GM21825 (cell line): ENCODE measurements around the gene SETD1A.
"Not testable (repeated sequence)": the region's sequence is repeated elsewhere in the genome, so short reads cannot be mapped to it uniquely, and the experiment has no call there.

ENCODE experiments used
- ATAC-seq: cut with Tn5 transposase; IDR thresholded peaks from one replicate; pipeline ENCODE4 v1.9.1; 2021; ENCODE audit warnings: mild to moderate bottlenecking, moderate library complexity; ENCODE audit not compliant: unreplicated experiment

Gene SETD1A

DNA sequence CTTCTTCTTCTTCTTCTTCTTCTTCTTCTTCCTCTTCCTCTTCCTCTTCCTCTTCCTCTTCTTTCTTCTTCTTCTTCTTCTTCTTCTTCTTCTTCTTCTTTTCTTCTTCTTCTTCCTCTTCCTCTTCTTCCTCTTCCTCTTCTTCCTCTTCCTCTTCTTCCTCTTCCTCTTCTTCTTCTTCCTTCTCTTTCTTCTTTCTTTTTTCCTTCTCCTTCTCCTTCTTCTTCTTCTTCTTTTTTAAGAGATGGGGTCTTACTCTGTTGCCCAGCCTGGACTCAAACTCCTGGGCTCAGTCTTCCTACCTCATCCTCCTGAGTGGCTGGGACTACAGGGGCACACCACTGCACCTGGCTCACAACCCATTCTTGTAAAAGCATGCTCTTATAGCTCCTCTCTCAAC is 55.7 kb downstream of the SETD1A start:
- ATAC-seq, result not testable (repeated sequence)

DNA sequence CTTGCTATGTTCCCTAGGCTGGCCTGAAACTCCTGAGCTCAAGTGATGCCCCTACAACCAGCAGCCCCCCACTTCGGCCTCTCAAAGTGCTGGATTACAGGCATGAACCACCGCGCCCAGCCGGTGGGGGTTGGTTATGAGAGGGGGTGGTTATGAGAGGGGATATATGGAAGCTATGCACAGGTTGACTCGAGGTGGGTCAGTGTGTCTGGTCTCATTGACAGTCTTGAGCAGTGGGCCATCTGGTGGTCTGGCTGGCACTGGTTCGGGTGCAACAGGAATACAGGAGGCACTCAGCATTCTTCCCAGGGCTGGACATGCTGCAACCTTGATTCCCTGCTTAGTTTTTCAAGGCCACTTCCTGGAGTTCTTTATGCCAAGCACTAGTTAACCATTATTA is 58.5 kb downstream of the SETD1A start:
- no peak for ATAC-seq

DNA sequence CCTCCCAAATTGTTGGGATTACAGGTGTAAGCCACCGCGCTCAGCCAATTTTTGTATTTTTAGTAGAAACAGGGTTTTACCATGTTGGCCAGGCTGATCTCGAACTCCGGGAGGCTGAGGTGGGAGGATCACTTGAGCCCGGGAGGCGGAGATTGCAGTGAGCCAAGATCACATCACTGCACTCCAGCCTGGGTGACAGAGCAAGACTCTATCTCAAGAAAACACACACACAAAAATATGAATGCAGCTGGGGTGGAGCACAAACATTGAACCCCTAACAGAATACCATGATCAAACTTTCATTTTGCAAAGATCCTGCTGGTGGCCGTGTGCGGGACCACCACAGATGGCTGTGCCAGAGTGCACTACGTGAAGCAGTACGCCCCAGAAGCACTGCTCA is 60.2 kb downstream of the SETD1A start:
- not testable (repeated sequence) for ATAC-seq

DNA sequence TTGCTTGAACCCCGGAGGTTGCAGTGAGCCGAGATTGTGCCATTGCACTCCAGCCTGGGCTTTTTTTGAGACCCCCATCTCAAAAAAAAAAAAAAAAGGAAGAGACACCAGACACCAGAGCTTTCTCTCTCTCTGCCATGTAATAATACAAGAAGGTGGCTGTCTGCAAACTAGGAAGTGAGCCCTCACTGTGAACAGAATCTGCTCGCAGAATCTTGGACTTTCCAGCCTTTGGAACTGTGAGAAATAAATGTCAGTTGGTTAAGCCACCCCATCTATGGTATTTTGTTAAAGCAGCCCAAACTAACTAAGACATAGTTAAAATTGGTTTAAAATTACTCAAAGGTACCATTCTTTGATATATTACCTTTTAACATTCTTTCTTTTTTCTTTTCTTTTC is 63.0 kb downstream of the SETD1A start:
- ATAC-seq, result no peak

DNA sequence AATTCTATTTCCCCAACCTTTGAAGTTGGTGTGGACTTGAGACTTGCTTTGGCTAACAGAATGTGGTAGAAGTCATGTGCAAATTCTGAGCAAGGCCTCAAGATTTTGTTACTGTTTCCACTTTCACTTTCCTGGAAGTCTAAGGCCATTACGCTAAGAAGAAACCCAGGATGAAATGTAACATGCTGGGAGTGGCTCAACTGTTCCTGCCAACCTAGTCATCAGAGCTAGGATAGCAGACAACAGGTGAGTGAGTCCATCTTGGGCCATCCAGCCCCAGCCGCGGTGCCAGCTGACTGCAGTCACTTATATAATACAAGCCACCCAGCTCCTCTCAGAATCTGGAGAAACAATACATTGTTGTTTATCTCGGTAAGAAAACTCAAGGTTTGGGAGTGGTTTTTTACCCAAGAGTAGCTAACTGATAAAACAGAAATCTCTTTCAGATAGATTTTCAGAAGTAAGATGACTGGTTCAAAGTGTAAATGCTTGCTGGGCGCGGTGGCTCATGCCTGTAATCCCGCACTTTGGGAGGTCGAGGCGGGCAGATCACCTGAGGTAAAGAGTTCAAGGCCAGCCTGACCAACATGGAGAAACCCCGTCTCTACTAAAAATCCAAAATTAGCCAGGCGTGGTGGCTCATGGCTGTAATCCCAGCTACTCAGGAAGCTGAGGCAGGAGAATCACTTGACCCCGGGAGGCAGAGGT is 65.1 kb downstream of the SETD1A start:
- ATAC-seq, result no peak

DNA sequence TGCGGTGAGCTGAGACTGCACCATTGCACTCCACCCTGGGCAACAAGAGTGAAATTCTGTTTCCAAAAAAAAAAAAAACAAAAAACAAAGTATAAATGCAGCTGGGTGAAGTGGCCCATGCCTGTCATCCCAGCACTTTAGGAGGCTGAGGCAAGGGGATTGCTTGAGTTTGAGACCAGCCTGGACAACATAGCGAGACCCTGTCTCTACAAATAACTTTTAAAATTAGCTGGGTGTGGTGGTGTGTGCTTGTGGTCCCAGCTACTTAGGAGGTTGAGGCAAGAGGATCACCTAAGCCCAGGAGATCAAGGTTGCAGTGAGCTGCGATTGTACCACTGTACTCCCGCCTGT is 65.7 kb downstream of the SETD1A start:
- ATAC-seq, result no peak

DNA sequence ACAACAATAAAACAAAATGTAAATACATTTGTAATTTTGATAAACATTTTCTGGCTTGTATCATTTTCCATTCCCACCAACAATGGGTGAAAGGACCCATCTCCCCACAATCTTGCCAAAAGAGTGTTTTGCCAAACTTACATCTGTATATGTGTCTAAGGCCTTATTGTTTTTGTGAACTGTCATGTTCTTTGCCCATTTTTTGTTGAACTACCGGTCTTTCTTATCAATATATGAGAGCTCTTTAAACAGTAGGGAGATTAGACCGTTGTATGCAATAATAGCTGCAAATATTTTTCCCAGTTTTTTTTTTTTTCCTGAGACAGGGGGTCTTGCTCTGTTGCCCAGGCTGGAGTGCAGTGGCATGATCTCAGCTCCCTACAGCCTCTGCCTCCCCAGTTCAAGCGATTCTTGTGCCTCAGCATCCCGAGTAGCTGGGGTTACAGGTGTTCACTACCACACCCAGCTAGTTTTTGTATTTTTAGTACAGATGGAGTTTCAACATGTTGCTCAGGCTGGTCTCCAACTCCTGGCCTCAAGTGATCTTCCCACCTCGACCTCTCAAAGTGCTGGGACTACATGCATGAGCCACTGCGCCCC is 66.2 kb downstream of the SETD1A start:
- no peak for ATAC-seq

DNA sequence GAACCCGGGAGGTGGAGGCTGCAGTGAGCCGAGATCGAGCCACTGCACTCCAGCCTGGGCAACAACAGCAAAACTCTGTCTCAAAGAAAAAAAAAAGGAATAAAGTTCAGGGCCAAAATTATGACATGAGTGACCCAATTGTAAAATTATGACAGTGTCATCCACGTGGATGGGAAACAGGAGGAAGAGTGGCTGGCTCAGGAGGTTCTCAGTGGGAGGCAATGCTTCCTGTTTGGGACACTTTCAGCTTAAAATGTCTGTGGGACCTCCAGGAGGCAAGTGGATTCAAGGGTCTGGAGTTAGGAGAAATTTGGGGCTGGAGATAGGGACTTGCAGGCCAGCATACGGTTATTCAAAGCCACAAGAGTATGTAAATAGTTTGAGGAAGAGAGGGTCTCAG is 67.8 kb downstream of the SETD1A start:
- no peak for ATAC-seq

DNA sequence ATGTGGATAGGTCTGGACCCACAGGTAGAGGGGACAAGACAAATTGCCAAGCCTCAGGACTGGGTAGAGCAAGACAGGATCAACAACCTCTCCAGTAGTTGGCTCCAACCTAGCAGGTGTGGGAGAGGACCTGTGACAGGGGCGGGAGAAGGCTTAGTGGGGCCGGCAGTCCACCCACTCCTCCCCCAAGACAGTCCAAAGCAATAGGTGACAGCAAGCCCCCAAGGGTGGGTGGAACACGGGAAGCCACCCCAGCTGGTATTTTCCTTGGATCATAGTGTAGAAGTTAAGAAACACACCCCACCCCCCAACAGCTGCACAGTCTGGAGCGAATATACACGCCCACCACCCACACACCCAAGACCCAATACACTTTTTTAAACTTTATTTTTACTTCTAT is 71.7 kb downstream of the SETD1A start:
- ATAC-seq, result no peak

DNA sequence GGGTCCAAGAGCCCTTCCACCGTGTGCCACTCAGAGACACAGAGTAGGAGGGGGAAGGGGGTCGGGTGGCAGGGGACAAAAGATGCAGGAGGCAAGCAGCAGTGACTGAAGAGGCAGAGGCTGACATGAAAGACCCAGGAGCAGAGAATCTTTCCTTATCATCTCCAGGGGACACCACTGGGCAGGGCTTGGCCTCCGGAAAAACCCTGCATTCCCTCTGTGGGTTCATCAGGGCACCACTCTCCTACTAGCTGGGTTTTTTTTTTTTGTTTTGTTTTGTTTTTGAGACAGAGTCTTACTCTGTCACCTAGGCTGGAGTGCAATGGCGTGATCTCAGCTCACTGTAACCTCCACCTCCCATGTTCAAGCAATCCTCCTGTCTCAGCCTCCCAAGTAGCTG is 73.7 kb downstream of the SETD1A start:
- no peak for ATAC-seq

DNA sequence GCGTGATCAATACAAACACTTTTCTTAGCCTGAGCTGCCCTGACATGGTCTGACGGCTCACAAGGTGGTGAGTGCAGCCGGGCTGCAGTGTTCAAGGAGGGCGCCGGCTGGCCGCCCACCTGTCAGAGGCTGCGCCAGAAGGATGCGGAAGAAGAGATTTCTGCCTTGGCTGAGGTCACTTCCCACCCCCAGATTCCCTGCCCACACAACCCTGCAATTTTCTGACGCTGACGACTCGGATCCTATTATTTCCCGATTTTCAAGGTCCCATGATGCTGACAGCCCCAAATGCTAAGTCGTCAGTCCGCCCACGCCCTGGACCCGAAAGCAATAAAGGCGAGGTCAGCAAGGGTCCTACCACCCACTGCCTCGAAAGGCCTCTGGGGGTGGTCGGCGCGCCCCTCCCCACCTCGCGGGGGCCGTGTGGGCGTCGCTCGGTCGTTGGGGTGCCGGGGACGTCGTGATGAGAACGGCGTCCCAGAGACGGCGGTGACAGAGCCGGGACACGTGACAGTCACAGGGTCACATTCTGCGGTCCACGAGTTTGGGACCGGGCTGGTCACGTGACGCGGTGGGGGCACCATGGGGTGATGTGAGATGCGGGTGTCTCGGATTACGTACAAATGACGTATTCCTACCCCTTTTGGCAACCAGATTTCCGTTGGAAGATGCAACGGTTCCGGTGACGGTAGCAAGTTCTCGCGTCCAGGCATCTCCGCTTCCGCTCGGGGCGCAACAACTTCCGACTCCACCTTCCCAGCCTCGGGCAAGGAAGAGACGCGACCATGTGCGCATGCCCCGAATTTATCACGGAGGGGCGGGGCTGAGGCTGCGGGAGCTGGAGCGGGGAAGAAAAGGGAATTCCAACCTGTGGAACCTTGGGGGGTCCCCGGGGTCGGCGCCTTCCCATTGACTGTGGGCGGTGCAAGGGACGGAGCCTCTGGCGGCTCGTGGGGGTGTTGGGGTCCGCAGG is 75.5 kb downstream of the SETD1A start, which contains the start of gene STX4:
Gene STX4, plus strand, starts transcription at position 823 of the 973 bp plus-strand sequence. CDS start 248 bp downstream, outside the sequence.
- ATAC-seq, result peak; percentile 70

DNA sequence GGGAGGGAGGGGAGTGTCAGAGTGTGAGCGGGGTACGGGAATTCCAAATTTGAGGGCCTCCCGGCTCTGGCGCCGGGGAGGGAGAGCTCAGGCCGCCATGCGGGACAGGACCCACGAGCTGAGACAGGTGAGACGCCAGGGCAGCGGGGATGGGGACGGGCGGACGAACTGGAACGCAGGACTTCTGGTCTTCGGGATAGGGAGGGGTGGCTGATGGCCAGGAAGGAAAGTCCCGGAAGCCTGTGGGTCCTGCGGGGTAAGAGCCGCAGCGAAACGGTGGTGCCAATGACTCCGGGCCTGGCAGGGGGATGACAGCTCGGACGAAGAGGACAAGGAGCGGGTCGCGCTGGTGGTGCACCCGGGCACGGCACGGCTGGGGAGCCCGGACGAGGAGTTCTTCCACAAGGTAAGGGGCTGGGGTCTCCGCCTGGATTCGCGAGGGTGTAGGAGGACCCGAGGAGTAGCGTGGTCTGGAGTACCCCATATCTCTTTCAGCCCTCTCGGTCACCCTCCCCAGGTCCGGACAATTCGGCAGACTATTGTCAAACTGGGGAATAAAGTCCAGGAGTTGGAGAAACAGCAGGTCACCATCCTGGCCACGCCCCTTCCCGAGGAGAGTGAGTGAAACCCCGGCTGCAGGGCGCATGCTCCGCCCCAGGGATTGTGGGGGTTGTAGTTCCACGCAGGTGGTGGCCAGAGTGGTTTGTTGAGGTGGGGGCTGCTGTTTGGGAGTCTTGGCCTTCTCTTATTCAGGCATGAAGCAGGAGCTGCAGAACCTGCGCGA is 76.3 kb downstream of the SETD1A start:
- peak; percentile 37 for ATAC-seq
